Measurements from ENCODE around the gene ARMC6.

The ARMC6 gene

DNA sequence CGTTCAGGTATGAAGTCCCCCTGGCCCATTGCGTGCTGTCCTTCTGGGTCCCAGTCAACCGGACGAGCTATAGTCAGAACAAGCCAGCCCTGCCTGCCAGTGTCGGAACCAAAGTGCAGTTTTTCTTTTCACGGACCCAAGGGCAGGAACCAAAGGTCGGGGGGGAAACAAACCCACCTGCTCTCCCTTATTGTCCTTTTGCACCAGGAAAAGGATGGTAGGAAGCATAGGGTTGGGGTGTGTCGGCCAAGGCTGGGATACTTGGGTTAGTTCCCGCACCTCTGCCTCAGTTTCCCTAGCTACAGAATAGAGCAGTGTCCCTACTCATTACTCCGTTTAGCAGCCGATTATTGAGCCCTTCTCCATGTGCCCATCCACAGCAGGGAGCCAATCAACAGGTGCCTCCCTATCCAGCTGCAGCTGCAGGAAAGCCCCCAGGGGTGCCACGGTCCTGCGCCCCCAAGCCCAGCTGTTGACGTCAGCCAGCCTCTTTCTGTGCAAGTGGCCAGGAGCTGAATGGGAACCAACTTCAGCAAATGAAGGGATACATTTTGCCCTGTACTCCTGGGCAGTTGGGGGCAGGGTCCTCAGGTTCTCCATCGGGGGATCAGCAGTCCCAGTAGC lies 21.0 kb downstream of the ARMC6 start:
- no peak for DNase-seq (ENCODE audit: low read depth in 2 of 2)

DNA sequence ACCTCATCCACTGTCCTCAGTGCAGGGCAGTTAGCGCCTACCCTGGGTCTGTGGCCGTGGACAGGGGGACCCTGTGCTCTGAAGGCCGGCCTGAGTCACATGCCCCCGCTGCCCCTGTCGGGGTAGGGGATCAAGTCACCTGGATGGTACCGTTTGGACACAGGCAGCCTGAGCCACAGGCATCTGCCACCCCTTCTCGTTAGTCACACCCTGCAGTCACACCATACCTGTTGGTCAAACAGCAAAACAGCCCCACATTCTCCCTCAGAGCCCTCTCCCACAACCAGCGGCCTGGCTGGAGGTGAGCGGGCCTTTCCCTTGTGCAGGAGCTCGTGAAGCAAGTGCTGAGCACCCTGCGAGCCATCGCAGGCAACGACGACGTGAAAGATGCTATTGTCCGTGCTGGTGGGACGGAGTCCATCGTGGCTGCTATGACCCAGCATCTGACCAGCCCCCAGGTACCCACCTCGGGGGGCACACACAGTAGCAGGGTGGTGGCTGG lies 21.6 kb downstream of the ARMC6 start:
- DNase-seq (ENCODE audit: low read depth in 2 of 2) = no peak

DNA sequence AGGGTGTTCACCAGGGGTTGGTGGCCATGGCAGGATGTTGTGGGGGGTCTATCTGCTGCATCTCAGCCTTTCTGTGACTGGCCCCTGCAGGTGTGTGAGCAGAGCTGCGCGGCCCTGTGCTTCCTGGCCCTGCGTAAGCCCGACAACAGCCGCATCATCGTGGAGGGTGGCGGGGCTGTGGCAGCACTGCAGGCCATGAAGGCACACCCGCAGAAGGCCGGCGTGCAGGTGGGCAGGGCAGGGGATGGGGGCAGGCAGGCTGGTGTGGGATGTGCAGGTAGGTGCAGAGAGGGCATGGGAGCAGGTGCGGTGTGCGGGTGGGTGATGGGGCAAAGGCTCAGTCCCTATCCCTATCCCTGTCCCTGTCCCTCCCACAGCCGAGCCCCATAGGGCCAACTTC lies 22.3 kb downstream of the ARMC6 start:
- no peak for DNase-seq (ENCODE audit: low read depth in 2 of 2)

GRCh38 chr19:19056636-19057275 lies 23.4 kb downstream of the ARMC6 start:
- DNase-seq (ENCODE audit: low read depth in 2 of 2) = no peak

GRCh38 chr19:19057317-19057716 lies 23.9 kb downstream of the ARMC6 start:
- no peak for DNase-seq (ENCODE audit: low read depth in 2 of 2)

GRCh38 chr19:19057720-19058119 lies 24.3 kb downstream of the ARMC6 start:
- no peak for DNase-seq (ENCODE audit: low read depth in 2 of 2)

GRCh38 chr19:19059018-19059836 lies 25.8 kb downstream of the ARMC6 start:
- no peak for DNase-seq (ENCODE audit: low read depth in 2 of 2)

DNA sequence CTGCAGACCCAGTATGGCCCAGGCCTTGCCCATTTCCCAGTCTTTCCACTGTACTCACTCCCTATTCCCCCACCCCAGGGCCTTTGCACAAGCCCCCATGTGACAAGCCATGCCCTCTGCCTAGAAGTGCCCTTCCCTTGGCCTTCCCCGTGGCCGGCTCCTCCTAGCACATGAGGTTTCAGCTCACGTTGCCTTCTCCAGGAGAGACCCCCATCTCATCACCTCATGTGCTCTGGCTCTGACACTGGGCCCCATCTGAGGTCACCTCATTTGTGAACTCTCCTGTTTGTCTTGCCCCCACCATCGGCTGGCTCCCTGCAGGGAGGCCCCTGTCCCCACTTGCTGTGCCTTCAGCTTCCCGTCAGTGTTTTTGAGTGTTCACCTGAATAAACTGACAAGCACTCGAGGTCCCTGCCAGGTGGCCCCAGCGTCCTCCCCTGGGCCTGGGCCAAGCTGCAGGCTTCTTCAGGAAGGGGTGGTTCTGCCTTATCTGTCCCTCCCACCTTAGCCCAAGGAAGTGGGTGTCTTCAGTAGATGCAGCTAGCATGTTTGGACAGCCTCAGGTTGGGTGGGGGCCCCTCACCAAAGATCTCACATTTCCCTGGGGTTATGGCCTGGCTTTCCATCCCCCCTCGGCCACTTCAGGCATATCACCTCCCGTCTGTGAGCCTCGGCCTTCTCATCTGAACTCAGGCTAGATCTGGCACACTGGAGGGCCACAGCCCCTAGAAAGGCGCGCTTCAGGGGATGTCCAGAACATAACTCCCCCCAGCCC lies 26.6 kb downstream of the ARMC6 start:
- no peak for DNase-seq (ENCODE audit: low read depth in 2 of 2)

GRCh38 chr19:19061506-19061905 lies 28.1 kb downstream of the ARMC6 start:
- no peak for DNase-seq (ENCODE audit: low read depth in 2 of 2)

- no peak for DNase-seq (ENCODE audit: low read depth in 2 of 2)
Measured at GRCh38 chr19:19062454-19063182, 29.2 kb downstream of the ARMC6 start.

- DNase-seq (ENCODE audit: low read depth in 2 of 2) = peak; percentile 98
Measured at GRCh38 chr19:19063183-19064097, 30.0 kb downstream of the ARMC6 start, which contains the start of gene SLC25A42. Gene SLC25A42, plus strand, starts transcription at chr19:19063994. Its CDS starts 32,131 bp downstream, at chr19:19096125.

- no peak for DNase-seq (ENCODE audit: low read depth in 2 of 2)
Measured at GRCh38 chr19:19064098-19064722, 30.8 kb downstream of the ARMC6 start.

DNA sequence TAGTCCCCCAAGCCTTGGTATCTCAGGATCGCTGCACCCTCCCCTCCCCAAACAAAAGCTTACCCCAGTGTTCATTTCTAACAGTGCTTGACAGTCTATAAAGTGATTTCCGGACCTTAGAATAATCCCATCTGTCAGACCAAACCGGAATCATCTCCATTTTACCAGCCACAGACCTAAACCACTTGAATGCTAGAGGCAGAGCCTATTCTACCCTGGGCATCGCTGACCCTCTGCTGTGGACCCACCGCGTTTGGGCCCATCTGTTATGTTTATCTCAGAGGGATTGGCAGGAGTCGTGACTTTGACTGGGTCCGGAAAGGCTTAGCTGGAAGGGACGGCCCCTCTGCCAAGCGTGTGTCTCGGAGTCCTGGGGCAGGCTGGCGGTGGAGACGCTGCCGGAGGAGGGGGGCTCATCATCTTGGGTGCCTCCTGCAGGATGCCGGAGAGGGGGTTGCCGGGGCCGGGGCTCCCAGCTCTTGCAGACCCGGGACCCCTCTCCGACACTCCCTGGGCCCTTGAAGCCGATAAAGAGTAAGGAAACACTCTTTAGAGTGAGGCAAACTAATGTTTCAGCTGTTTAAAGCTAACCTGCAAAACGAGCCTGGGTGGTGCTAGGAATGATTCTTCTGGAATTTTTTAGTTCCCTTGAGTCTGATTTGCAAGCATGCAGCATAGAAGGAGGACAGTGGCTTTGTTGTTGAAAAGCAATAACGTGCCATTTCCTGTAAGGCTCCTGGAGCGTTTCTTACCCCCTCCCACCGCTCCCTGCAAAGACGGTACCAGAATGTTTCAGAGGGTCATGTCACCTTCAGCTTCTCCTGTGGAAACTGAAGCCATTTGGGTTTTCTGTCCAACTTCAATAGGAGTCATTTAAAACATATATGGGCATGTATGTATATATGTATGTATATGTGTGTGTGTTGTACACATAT lies 31.7 kb downstream of the ARMC6 start:
- no peak for DNase-seq (ENCODE audit: low read depth in 2 of 2)

DNA sequence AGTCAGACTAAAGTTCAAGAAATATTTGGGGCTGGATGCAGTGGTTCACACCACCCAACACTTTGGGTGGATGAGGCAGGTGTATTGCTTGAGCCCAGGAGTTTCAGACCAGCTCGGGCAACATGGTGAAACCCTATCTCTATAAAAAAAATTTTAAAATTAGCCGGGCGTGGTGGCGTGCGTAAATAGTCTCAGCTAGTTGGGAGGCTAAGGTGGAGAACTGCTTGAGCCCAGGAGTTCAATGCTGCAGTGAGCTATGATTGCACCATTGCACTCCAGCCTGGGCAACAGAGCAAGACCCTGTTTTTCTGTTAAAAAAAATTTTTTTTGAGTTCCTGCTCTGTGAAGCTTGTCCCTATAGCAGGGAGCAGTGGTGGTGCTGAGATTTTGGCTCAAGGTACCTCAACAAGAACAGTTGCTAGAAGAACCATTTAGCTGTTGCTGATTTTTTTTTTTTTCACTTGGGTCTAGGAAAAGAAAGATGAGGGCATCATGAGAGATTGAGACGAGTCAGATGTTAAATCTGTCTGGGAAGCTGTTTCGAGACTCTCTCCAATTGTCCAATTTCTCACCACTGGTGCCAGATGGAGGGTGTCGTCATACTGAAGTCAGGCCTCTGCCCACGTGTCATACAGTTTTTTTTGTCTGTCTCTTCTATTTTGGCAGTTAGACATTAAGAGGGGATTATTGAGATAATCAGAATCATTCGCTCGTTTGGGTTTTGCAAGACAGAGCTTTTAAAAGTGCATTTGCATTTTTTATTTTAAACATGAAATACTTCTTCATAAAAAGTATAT lies 34.1 kb downstream of the ARMC6 start:
- DNase-seq (ENCODE audit: low read depth in 2 of 2) = no peak

DNA sequence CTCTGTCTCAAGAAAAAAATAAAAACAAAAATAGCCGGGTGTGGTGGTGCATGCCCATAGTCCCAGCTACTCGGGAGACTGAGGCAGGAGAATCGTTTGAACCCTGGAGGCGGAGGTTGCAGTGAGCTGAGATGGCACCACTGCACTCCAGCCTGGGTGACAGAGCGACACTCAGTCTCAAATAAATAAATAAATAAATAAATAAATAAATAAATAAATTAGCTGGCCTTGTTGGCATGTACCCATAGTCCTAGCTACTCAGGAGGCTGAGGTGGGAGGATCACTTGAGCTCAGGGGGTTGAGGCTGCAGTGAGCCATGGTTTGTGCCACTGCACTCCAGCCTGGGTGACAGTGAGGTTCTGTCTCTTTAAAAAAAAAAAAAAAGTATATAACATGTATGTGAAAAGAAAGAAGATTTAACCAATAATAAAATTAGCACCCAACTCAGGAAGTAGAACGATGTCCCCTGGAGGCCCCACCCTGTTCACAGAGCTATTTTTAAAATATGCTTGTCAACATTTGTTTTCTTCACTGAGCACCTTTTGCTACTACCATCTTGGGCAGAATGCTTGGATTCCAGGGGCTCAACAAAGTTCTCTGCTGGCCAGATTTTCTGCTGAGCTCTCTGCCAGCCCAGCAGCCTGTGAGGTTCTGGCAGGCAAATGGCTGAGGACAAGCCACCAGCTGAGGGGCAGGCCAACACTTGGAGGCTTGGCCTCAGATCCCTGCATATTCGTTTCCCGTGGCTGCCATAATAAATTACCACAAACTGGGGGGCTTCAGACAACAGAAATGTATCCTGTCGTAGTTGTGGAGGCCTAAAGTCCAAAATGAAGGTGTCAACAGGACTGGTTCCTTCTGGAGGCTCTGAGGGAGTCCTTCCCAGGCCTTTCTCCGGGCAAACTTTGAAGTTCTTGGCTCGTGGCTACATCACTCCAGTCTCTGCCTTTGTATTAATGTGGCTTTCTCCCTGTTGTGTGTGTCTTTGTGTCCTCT lies 35.6 kb downstream of the ARMC6 start:
- no peak for DNase-seq (ENCODE audit: low read depth in 2 of 2)

DNA sequence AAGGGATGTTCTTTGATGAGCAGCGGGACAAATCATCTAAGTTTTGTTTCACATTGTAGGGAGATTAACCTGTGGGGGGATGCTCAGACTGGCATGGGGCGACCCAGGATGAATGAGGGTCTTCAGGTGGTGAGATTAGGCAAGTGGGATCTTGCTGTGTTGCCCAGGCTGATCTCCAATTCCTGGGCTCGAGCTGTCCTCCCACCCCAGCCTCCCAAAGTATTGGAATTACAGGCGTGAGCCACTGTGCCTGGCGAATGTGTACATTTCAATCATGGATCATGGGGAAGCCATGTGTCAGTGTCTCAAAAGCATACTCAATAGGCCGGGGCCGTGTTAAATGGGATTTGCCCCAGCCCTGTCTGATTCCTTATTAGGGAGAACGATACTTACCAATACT lies 38.5 kb downstream of the ARMC6 start:
- DNase-seq (ENCODE audit: low read depth in 2 of 2) = no peak
